SK-N-SH (cell line): Measurements from ENCODE around the gene CUL9.

Experiments
- CHD2 ChIP-seq: fragments of 150-350 bp; IDR thresholded peaks from 2 replicates; pipeline ENCODE4 v1.6.1; 2018; ENCODE audit warnings: low read length; ENCODE audit not compliant: partially characterized antibody
- CTCF ChIP-seq: fragments of 200-600 bp; sonication (generic); IDR thresholded peaks from 2 replicates; pipeline ENCODE4 v1.6.1; 2017; ENCODE audit warnings: antibody characterized with exemption, mild to moderate bottlenecking, moderate library complexity
- EP300 ChIP-seq, 2 experiments: IDR thresholded peaks; 2 replicates each; pipeline versions ENCODE4 v1.4.0 to v1.6.1; 2012; ENCODE audit warnings: borderline replicate concordance in 1 of 2, low read depth in 1 of 2, low read length in 1 of 2
- FOXJ3 ChIP-seq: sonication (generic); formaldehyde crosslinking; IDR thresholded peaks from 2 replicates; pipeline ENCODE4 v1.5.1; 2020; ENCODE audit warnings: mild to moderate bottlenecking, missing genetic modification reagents
- JUND ChIP-seq: IDR thresholded peaks from 2 replicates; pipeline ENCODE4 v1.4.0; 2012
- MAX ChIP-seq: IDR thresholded peaks from 2 replicates; pipeline ENCODE4 v1.4.0; 2012; ENCODE audit warnings: low read depth
- RAD21 ChIP-seq: IDR thresholded peaks from 2 replicates; pipeline ENCODE4 v1.6.1; 2012; ENCODE audit warnings: mild to moderate bottlenecking, low read length
- RFX5 ChIP-seq: IDR thresholded peaks from 2 replicates; pipeline ENCODE4 v1.6.1; 2012; ENCODE audit warnings: mild to moderate bottlenecking, improper control_type of control experiment, low read length
- TAF1 ChIP-seq: IDR thresholded peaks from 2 replicates; pipeline ENCODE4 v1.6.1; 2012; ENCODE audit warnings: low read depth, mild to moderate bottlenecking, low read length, moderate library complexity, borderline replicate concordance
- TEAD4 ChIP-seq: IDR thresholded peaks from 2 replicates; pipeline ENCODE4 v1.4.0; 2012; ENCODE audit warnings: mild to moderate bottlenecking, borderline replicate concordance; ENCODE audit not compliant: insufficient read depth
- ZBTB33 ChIP-seq: IDR thresholded peaks from 2 replicates; pipeline ENCODE4 v1.4.0; 2012; ENCODE audit warnings: low read depth, borderline replicate concordance
- TF ChIP-seq, protein P1 (sequence below): fragments of 150-350 bp; IDR thresholded peaks from 2 replicates; pipeline ENCODE4 v1.6.1; 2017; ENCODE audit warnings: antibody characterized with exemption, low read length, low read depth, borderline replicate concordance
- TF ChIP-seq, protein P2 (sequence below): IDR thresholded peaks from 2 replicates; pipeline ENCODE4 v1.6.1; 2012; ENCODE audit warnings: mild to moderate bottlenecking, low read depth, low read length, moderate library complexity

DNA sequence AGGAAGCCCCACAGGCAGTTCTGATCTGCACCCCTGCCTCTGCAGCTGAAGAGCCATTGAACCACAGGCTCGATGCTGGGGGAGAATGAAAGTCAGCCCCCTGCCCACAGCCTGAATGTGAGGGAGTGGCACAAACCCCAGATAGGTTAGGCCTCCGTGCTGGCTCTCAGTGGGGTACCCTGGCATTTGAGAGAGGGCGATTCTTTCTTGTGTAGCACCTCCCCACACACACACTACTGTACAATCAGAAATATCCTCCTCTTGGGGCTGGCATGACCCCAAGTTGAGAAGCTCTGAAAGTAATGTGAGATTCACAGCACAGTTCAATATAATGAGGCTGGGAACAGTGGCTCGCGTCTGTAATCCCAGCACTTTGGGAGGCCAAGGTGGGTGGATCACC is 79.2 kb downstream of the CUL9 start:
- no peak for TF ChIP-seq MAX
- TF ChIP-seq FOXJ3 (CRISPR knock-in tag): no peak
- no peak for TF ChIP-seq CHD2
- no peak for TF ChIP-seq ZBTB33
- TF ChIP-seq CTCF: no peak
- TF ChIP-seq, protein P1, sequence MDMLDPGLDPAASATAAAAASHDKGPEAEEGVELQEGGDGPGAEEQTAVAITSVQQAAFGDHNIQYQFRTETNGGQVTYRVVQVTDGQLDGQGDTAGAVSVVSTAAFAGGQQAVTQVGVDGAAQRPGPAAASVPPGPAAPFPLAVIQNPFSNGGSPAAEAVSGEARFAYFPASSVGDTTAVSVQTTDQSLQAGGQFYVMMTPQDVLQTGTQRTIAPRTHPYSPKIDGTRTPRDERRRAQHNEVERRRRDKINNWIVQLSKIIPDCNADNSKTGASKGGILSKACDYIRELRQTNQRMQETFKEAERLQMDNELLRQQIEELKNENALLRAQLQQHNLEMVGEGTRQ: no peak
- TF ChIP-seq JUND: no peak
- TF ChIP-seq, protein P2, sequence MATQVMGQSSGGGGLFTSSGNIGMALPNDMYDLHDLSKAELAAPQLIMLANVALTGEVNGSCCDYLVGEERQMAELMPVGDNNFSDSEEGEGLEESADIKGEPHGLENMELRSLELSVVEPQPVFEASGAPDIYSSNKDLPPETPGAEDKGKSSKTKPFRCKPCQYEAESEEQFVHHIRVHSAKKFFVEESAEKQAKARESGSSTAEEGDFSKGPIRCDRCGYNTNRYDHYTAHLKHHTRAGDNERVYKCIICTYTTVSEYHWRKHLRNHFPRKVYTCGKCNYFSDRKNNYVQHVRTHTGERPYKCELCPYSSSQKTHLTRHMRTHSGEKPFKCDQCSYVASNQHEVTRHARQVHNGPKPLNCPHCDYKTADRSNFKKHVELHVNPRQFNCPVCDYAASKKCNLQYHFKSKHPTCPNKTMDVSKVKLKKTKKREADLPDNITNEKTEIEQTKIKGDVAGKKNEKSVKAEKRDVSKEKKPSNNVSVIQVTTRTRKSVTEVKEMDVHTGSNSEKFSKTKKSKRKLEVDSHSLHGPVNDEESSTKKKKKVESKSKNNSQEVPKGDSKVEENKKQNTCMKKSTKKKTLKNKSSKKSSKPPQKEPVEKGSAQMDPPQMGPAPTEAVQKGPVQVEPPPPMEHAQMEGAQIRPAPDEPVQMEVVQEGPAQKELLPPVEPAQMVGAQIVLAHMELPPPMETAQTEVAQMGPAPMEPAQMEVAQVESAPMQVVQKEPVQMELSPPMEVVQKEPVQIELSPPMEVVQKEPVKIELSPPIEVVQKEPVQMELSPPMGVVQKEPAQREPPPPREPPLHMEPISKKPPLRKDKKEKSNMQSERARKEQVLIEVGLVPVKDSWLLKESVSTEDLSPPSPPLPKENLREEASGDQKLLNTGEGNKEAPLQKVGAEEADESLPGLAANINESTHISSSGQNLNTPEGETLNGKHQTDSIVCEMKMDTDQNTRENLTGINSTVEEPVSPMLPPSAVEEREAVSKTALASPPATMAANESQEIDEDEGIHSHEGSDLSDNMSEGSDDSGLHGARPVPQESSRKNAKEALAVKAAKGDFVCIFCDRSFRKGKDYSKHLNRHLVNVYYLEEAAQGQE: no peak
- no peak for TF ChIP-seq TAF1
- no peak for TF ChIP-seq TEAD4
- no peak for TF ChIP-seq RFX5
- TF ChIP-seq RAD21: no peak
- TF ChIP-seq EP300 (IDR thresholded peaks at IDR 0.05; ENCODE audit: borderline replicate concordance in 1 of 2, low read depth in 1 of 2, low read length in 1 of 2): no peak
